Breast epithelium (tissue), 3 donors: ENCODE results near the gene CLHC1.
"Not testable (repeated sequence)": the region's sequence is repeated elsewhere in the genome, so short reads cannot be mapped to it uniquely, and the experiment has no call there.

ENCODE experiments used
- POLR2A ChIP-seq: fragments of 450-650 bp; IDR thresholded peaks from one replicate; pipeline ENCODE4 v1.6.1; 2016; ENCODE audit warnings: antibody characterized with exemption, mild to moderate bottlenecking, moderate library complexity
- TF ChIP-seq, protein P1 (sequence below), 3 donors: fragments of 450-650 bp; IDR thresholded peaks; one replicate each; pipeline ENCODE4 v1.5.1; 2016 to 2017; ENCODE audit warnings: antibody characterized with exemption in 3 of 3, mild to moderate bottlenecking in 3 of 3, moderate library complexity in 3 of 3

DNA sequence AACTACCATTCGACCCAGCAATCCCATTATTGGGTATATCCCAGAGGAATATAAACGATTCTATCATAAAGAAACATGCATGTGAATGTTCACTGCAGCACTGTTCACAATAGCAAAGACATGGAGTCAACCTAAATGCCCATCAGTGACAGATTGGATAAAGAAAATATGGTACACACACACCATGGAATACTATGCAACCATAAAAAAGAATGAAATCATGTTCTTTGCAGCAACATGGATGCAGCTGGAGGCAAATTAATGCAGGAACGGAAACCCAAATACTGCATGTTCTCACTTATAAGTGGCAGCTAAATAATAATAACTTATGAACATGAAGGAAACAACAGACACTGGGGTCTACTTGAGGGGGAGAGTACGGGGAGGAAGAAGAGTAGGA is 105.5 kb downstream of the CLHC1 start:
- not testable (repeated sequence) for TF ChIP-seq POLR2A
- TF ChIP-seq, protein P1, sequence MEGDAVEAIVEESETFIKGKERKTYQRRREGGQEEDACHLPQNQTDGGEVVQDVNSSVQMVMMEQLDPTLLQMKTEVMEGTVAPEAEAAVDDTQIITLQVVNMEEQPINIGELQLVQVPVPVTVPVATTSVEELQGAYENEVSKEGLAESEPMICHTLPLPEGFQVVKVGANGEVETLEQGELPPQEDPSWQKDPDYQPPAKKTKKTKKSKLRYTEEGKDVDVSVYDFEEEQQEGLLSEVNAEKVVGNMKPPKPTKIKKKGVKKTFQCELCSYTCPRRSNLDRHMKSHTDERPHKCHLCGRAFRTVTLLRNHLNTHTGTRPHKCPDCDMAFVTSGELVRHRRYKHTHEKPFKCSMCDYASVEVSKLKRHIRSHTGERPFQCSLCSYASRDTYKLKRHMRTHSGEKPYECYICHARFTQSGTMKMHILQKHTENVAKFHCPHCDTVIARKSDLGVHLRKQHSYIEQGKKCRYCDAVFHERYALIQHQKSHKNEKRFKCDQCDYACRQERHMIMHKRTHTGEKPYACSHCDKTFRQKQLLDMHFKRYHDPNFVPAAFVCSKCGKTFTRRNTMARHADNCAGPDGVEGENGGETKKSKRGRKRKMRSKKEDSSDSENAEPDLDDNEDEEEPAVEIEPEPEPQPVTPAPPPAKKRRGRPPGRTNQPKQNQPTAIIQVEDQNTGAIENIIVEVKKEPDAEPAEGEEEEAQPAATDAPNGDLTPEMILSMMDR (IDR thresholded peaks at IDR 0.05) = not testable (repeated sequence)
